ENCODE results near the gene NMNAT2. TPM values are rescaled to one million over a fixed set of nuclear protein-coding genes. Genes with fewer than 3 reads are reported as not detected.

NMNAT2 gene
- total RNA-seq, 1 experiment from 2014 or later: 0.39 TPM

- no peaks in the 10 kb centered on the region for H3K9me3 ChIP-seq (ENCODE audit: control insufficient read depth, insufficient read depth, low read depth, low read length)
- no peaks in the 10 kb centered on the region for H3K36me3 ChIP-seq (ENCODE audit: control insufficient read depth, insufficient read depth, low read length)
- no peak overlapping the region for H3K27ac ChIP-seq (ENCODE audit: low read length)
- H3K27me3 ChIP-seq (ENCODE audit: control insufficient read depth, insufficient read depth, low read length): no peaks in the 10 kb centered on the region; the same call in 1 of the 2 replicates
- no peak overlapping the region for H3K4me3 ChIP-seq (ENCODE audit: low read depth in 2 of 2, low read length in 2 of 2)
- no peak for DNase-seq (ENCODE audit: low read depth, low spot score)
- no peak for ATAC-seq
- intact Hi-C loops (cut with micrococcal nuclease; ENCODE audit: unreplicated experiment) (no loop called here), in situ Hi-C loops (cut with HindIII; ENCODE audit: low pct_unique_long_range_greater_than_20kb, low sequenced_read_pairs) (no loop called here)
- TF ChIP-seq POLR2AphosphoS5 (IDR thresholded peaks at IDR 0.05; ENCODE audit: low read depth, low read length): no peak
- peaks cover 11% of the 10 kb centered on the region; the same call in 1 of the 2 replicates for H3K4me1 ChIP-seq (ENCODE audit: control insufficient read depth, insufficient read depth, low read length)
- no TSS peak for BruUV-seq (replicated peaks)
- POLR2A ChIA-PET: no interaction called here
- CTCF ChIA-PET: no interaction called here
These were observed 150.3 kb downstream of the NMNAT2 start for GRCh38 chr1:183267646-183268431.

- in situ Hi-C loops (cut with HindIII; ENCODE audit: low pct_unique_long_range_greater_than_20kb, low sequenced_read_pairs) (no loop called here), intact Hi-C loops (cut with micrococcal nuclease; ENCODE audit: unreplicated experiment) (no loop called here)
- no peak for TF ChIP-seq TCF7L2 (IDR thresholded peaks at IDR 0.05; ENCODE audit: low read depth, low read length)
- TF ChIP-seq POLR2AphosphoS5 (IDR thresholded peaks at IDR 0.05; ENCODE audit: low read depth, low read length): no peak
- TF ChIP-seq SIN3A (IDR thresholded peaks at IDR 0.05; ENCODE audit: borderline replicate concordance, insufficient read depth, low read depth, low read length): no peak
These were observed 154.1 kb downstream of the NMNAT2 start for GRCh38 chr1:183263886-183264602.

GRCh38 chr1:183262628-183263200, 155.5 kb downstream of the NMNAT2 start:
- no TSS peak for BruUV-seq (replicated peaks)
- H3K36me3 ChIP-seq (ENCODE audit: control insufficient read depth, insufficient read depth, low read length): no peaks in the 10 kb centered on the region
- DNase-seq (ENCODE audit: low read depth, low spot score) (no peak), ATAC-seq (no peak)
- H3K4me1 ChIP-seq (ENCODE audit: control insufficient read depth, insufficient read depth, low read length): no peaks in the 10 kb centered on the region
- no peak overlapping the region for H3K4me3 ChIP-seq (ENCODE audit: low read depth in 2 of 2, low read length in 2 of 2)
- no peaks in the 10 kb centered on the region for H3K9me3 ChIP-seq (ENCODE audit: control insufficient read depth, insufficient read depth, low read depth, low read length)
- CTCF ChIA-PET: no interaction called here
- in situ Hi-C loops (cut with HindIII; ENCODE audit: low pct_unique_long_range_greater_than_20kb, low sequenced_read_pairs): no loop called here
- no peak for TF ChIP-seq REST (IDR thresholded peaks at IDR 0.05; ENCODE audit: insufficient read depth in 1 of 2, low read depth in 2 of 2, low read length in 1 of 2)
- no peak for TF ChIP-seq SIN3A (IDR thresholded peaks at IDR 0.05; ENCODE audit: borderline replicate concordance, insufficient read depth, low read depth, low read length)
- TF ChIP-seq, protein P1, sequence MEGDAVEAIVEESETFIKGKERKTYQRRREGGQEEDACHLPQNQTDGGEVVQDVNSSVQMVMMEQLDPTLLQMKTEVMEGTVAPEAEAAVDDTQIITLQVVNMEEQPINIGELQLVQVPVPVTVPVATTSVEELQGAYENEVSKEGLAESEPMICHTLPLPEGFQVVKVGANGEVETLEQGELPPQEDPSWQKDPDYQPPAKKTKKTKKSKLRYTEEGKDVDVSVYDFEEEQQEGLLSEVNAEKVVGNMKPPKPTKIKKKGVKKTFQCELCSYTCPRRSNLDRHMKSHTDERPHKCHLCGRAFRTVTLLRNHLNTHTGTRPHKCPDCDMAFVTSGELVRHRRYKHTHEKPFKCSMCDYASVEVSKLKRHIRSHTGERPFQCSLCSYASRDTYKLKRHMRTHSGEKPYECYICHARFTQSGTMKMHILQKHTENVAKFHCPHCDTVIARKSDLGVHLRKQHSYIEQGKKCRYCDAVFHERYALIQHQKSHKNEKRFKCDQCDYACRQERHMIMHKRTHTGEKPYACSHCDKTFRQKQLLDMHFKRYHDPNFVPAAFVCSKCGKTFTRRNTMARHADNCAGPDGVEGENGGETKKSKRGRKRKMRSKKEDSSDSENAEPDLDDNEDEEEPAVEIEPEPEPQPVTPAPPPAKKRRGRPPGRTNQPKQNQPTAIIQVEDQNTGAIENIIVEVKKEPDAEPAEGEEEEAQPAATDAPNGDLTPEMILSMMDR (IDR thresholded peaks at IDR 0.05): no peak
- no peak for TF ChIP-seq POLR2AphosphoS5 (IDR thresholded peaks at IDR 0.05; ENCODE audit: low read depth, low read length)
- TF ChIP-seq TCF7L2 (IDR thresholded peaks at IDR 0.05; ENCODE audit: low read depth, low read length): no peak
- intact Hi-C loops (cut with micrococcal nuclease; ENCODE audit: unreplicated experiment): no loop called here
- H3K27ac ChIP-seq (ENCODE audit: low read length): no peak overlapping the region
- no peaks in the 10 kb centered on the region; the same call in none of the 2 replicates for H3K27me3 ChIP-seq (ENCODE audit: control insufficient read depth, insufficient read depth, low read length)
- POLR2A ChIA-PET: interaction anchor here (0.6 kb wide), 1 partner anchor 251 kb away, joined by 3 read pairs; no protein-coding TSS in a partner anchor

More at GRCh38 chr1:183263886-183264602, 154.1 kb downstream of the NMNAT2 start:
- CTCF ChIA-PET: no interaction called here
- H3K4me1 ChIP-seq (ENCODE audit: control insufficient read depth, insufficient read depth, low read length): no peaks in the 10 kb centered on the region
- no peaks in the 10 kb centered on the region for H3K36me3 ChIP-seq (ENCODE audit: control insufficient read depth, insufficient read depth, low read length)
- no peaks in the 10 kb centered on the region for H3K9me3 ChIP-seq (ENCODE audit: control insufficient read depth, insufficient read depth, low read depth, low read length)
- ATAC-seq (no peak), DNase-seq (ENCODE audit: low read depth, low spot score) (no peak)
- no TSS peak for BruUV-seq (replicated peaks)
- H3K4me3 ChIP-seq (ENCODE audit: low read depth in 2 of 2, low read length in 2 of 2): no peak overlapping the region
- POLR2A ChIA-PET: no interaction called here
- H3K27me3 ChIP-seq (ENCODE audit: control insufficient read depth, insufficient read depth, low read length): no peaks in the 10 kb centered on the region; the same call in 1 of the 2 replicates
- no peak overlapping the region for H3K27ac ChIP-seq (ENCODE audit: low read length)

Measured in Panc1 (cell line).